HG03135 (cell line): ENCODE measurements around the gene NIPBL.
"Not testable (repeated sequence)": the region's sequence is repeated elsewhere in the genome, so short reads cannot be mapped to it uniquely, and the experiment has no call there.

Experiments used
- ATAC-seq: cut with Tn5 transposase; IDR thresholded peaks from one replicate; pipeline ENCODE4 v1.9.1; 2021; ENCODE audit warnings: mild to moderate bottlenecking, moderate library complexity; ENCODE audit not compliant: unreplicated experiment

The NIPBL gene

GRCh38 chr5:36877667-36878391 lies 1.3 kb downstream of the NIPBL start:
- ATAC-seq = no peak

- no peak for ATAC-seq
Observed at GRCh38 chr5:36878392-36879082, 2.0 kb downstream of the NIPBL start.

- ATAC-seq = no peak
Observed at GRCh38 chr5:36879274-36880033, 2.9 kb downstream of the NIPBL start.

- ATAC-seq = no peak
Observed at GRCh38 chr5:36880761-36881160, 4.2 kb downstream of the NIPBL start.

- ATAC-seq = no peak
Observed at GRCh38 chr5:36881304-36881703, 4.7 kb downstream of the NIPBL start.

GRCh38 chr5:36881807-36882206 lies 5.2 kb downstream of the NIPBL start:
- ATAC-seq = no peak

GRCh38 chr5:36882250-36882649 lies 5.7 kb downstream of the NIPBL start:
- peak; percentile 35 for ATAC-seq

GRCh38 chr5:36883894-36884462 lies 7.4 kb downstream of the NIPBL start:
- ATAC-seq = no peak

- ATAC-seq = no peak
Observed at GRCh38 chr5:36885149-36885548, 8.6 kb downstream of the NIPBL start.

- no peak for ATAC-seq
Observed at GRCh38 chr5:36885566-36886485, 9.3 kb downstream of the NIPBL start.

- ATAC-seq = no peak
Observed at GRCh38 chr5:36886791-36887190, 10.2 kb downstream of the NIPBL start.

- no peak for ATAC-seq
Observed at GRCh38 chr5:36887532-36887931, 11.0 kb downstream of the NIPBL start.

GRCh38 chr5:36888303-36888702 lies 11.7 kb downstream of the NIPBL start:
- no peak for ATAC-seq

GRCh38 chr5:36889264-36889663 lies 12.7 kb downstream of the NIPBL start:
- ATAC-seq = no peak

GRCh38 chr5:36891266-36891665 lies 14.7 kb downstream of the NIPBL start:
- no peak for ATAC-seq

- ATAC-seq = not testable (repeated sequence)
Observed at GRCh38 chr5:36892085-36892830, 15.7 kb downstream of the NIPBL start.

GRCh38 chr5:36894954-36895353 lies 18.4 kb downstream of the NIPBL start:
- no peak for ATAC-seq

GRCh38 chr5:36896476-36896875 lies 19.9 kb downstream of the NIPBL start:
- ATAC-seq = no peak

- no peak for ATAC-seq
Observed at GRCh38 chr5:36897616-36898015, 21.0 kb downstream of the NIPBL start.

- no peak for ATAC-seq
Observed at GRCh38 chr5:36899860-36900259, 23.3 kb downstream of the NIPBL start.
